DMS 273 (cell line): Measurements from ENCODE around the gene ZNF423.
A peak's percentile ranks its signal among the peaks of the same experiment; 100 is the strongest.

Source experiments
- DNase-seq: peaks from one replicate; lab custom pipeline; 2025; ENCODE audit not compliant: unreplicated experiment; lab: John Stamatoyannopoulos, UW

The ZNF423 gene

DNA sequence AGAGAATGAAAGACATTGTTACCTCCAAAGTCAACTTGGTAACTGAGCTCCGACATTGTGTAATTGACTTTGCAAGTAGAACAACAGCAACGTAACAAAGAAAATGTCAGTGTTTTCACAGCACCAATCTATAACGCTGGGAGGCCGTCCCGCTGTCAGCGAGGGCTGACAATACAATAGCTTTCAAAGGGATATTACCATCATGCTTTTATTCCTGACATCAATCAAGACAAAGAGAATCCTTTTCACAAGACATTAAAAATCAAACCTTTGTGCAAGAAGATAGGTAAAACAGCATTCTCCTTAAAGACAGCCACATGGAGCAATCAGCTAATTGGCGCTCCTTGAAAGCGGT is 6.2 kb downstream of the ZNF423 start:
- no peak for DNase-seq

- DNase-seq, result no peak
These were observed 6.7 kb downstream of the ZNF423 start for GRCh38 chr16:49849037-49849753.

DNA sequence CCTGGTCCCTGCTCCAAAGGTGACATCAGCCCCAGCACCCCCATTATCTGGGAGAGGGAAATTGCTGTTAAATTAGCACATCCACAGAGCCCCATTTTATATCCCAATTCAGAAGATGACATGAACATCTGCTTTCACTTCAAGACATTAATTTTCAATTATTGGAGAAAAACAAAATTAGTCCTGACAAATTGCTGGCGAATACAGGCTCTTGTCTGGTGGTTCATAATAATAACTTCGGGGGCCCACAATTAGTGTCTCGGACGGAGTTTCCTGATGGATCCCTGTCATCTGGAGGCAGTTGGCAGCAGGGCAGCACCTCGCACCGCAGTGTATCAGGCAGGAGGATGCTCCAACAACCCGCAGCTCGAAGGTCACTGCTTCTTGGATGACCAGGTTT is 7.4 kb downstream of the ZNF423 start:
- no peak for DNase-seq

- no peak for DNase-seq
These were observed 9.1 kb downstream of the ZNF423 start for GRCh38 chr16:49846800-49847199.

GRCh38 chr16:49844359-49844758 is 11.6 kb downstream of the ZNF423 start:
- peak; percentile 26 for DNase-seq

DNA sequence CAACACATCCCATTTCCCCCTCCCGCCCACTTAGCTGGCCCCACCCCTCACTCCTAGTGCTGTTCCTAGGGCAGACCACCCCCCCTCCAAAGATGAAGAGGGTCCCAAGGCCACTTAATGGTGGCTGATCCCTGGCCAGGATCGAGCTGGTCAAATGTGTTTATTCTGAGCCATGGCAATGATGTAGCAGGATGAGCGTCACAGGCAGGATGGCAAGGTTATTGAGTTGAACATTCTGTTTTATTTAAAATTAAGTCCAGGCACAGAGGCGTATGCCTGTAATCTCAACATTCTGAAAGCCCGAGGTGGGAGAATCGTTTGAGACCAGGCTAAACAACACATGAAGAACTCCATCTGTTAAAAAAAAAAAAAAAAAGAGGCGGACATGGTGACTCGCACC is 12.2 kb downstream of the ZNF423 start:
- DNase-seq, result no peak

GRCh38 chr16:49842972-49843371 is 12.9 kb downstream of the ZNF423 start:
- DNase-seq, result no peak

- DNase-seq, result peak; percentile 93
These were observed 16.7 kb downstream of the ZNF423 start for GRCh38 chr16:49839017-49839825.

DNA sequence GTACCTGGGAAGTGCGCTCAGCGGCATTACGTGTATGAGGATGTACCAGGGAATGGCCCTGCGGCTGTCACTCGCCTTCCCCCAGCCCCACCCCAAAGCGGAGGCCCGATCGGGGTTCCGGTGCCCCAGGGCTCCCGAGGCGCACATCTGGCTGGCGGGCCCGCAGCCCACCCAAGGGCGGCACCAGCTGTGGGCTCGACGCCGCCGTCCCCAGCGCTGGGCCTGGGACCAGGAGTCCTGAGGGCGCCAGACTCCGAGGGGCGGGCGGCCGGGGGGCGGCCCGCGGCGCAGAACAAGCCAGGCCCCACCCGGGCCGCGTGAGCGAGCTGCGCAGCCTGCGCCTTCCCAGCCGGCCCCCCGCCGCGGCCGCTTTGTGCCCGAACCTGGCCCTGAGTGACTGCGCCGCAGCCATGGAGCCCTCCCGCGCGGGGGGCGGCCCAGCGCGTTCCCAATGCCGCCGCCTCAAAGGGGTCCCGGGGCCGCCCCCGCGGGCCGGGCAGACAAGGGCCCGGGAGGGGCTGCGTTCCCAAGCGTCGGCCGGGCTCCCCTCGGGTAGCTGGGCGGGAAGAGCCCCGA is 17.4 kb downstream of the ZNF423 start:
- DNase-seq, result no peak

DNA sequence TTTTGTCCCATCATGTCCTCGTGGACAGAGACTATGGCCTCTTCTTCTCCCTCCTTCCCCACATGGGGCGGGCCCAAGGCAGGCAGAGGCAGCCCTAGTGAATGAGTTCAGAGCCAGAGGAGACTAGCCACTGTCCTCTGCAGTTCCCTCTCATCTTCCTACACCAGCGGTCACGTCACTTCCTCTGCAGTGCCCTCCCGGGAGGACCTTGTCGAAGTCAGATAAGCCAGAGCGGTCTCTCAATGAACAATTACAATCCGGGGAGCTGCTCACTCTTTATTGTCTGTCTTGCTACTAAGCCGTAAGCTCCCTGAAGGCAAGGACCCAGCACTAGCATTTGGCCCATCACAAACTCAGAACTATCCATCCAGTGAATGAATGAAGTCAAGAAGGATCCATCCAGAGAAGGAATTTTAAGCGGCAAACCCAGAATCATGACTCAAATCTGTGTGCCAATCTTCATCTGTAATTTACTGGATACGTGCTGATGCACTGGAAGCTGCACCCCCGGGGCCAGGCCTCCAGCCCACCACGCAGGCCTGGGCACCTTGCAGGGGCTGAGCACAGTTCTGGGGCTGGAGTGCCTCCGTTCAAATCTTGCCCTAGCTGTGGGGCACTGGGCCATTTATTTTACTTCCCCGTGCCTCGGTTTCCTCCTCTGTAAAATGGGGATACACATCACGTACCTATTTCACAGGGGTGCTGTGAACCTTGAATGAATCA is 18.1 kb downstream of the ZNF423 start:
- no peak for DNase-seq

DNA sequence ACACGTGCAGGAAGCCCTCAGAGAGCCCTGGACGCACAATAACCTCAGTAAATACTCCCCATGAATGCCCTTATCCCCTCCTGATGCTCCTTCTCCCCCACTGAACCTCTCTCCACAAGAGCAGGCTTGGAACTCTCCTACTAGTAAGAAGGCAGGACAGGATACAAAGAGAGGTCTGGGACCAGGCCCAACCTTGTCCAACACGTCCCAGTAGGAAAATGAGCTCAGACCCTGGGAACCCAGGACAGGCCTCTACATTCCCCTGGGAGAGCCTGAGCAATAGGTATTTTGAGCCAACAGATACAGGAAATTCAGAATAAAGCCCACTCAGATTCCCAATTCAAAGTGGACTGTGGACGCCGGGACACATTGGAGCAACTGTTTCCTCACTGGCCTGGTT is 19.2 kb downstream of the ZNF423 start:
- DNase-seq, result no peak

GRCh38 chr16:49836218-49836617 is 19.7 kb downstream of the ZNF423 start:
- DNase-seq, result no peak

DNA sequence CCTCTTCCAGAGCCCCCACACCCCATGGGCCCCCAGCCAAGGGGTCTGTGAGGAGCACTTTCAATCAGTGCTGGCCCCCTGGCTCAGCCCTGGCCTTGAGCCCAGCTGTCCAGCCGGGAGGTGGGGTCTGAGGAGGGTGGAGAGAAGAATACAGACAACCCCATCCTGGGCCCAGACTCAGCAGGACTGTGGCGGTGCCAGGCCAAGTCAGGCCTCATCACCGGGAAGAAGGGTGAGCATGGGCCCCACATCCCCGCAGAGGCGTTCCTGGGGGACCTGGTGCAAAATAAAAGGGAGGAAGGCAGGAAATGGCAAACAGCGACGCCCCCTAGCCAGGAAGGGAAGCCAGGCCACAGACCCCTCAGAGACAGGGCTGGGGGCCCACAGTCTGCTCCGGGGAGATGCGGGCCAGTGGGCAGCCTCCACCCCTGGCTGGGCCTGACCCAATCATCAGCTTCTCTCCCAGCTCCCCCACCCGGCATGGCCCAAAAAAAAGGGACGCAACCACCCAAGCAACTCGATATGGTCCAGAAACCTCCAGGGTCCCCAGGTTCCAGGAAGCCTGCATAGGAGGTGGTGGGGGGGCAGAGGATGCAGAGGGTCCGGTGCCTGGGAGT is 20.6 kb downstream of the ZNF423 start:
- DNase-seq, result no peak

DNA sequence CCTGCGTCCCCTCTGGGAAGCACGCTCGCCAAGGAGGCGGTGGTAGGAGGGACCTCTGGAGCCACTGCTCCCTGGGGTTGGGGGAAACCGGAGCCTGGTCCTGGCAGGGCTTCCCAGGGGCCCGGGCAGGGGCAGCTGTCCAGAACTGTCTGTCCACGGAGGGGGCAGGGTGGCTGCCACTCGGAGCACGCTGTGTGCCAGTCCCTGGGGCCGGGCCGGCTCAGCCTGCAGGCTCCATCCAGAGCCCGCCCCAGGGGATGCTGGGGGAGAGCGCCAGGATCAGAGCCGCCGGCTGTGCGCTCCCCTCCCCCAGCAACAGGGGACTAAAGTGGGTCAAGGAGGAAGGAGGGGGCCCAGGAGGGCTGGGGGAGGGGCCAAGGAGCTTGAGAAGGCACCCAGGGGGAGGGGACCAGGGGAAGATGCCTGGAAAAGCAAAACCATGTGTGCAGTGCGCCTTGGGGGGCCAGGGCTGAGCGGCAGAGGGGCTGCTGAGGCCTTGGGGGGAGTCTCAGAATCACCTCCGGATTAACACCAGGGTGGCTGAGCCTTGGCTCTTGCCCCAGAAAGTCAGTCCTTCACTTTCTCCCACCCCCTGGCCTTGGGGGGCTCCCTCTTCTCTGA is 21.3 kb downstream of the ZNF423 start:
- no peak for DNase-seq

- no peak for DNase-seq
These were observed 21.9 kb downstream of the ZNF423 start for GRCh38 chr16:49833796-49834530.

- DNase-seq, result no peak
These were observed 22.8 kb downstream of the ZNF423 start for GRCh38 chr16:49833085-49833484.

GRCh38 chr16:49832177-49832576 is 23.7 kb downstream of the ZNF423 start:
- no peak for DNase-seq

- DNase-seq, result no peak
These were observed 25.0 kb downstream of the ZNF423 start for GRCh38 chr16:49830873-49831272.

DNA sequence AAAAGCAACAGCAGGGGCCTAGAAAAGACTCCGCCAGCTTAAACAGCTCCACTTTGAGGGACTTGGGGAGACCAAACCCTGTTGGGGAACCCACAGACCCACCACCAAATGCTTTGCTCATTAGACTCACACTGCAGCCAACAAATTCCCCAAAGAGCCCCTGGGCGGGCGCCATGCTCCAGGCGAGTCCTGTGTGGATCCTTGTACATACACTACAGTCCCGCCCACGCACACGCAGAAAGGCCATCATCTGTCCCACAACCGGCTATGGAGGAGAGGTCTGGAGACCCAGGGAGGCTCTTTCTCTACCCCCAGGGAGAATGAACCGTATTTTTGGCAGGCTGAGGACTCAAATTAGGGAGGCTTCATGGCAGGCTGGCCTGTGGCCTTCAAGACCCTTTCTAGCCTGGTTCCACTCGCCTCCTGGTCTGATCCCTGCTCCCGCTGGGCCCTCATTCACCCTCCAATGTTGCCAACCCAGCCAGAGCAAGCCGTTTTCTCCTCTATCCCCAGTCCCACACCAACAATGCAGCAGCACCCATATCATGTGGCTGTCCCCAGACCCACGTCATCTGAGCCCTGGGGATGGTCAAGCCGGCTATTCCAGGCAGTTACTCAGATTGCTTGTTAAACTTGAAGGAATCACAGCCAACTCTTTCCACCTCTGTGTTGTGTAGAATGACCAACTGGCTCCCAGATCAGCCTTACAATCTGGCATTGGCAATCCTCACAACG is 27.2 kb downstream of the ZNF423 start:
- DNase-seq, result no peak
